ENCODE measurements around the gene RBMS3. TPM values are rescaled to one million over a fixed set of nuclear protein-coding genes. Genes with fewer than 3 reads are reported as not detected.

Gene RBMS3
- total and polyA plus RNA-seq, 2 of the 13 experiments (the other 11 are each of a cell fraction or from before 2014, with no cell fraction given): not detected

- no peak overlapping the region for H3K4me3 ChIP-seq (replicated peaks in 1 of 3; ENCODE audit: insufficient read depth in 1 of 3, low read depth in 2 of 3, low read length in 3 of 3)
- H3K36me3 ChIP-seq (replicated peaks in 1 of 2; ENCODE audit: control insufficient read depth in 1 of 2, insufficient read depth in 2 of 2, low read length in 2 of 2): no peaks in the 10 kb centered on the region
- no peaks in the 10 kb centered on the region for H3K27me3 ChIP-seq (ENCODE audit: control insufficient read depth in 1 of 2, insufficient read depth in 2 of 2, low read length in 2 of 2)
- in situ Hi-C loops (cut with HindIII; ENCODE audit: extremely low pct_ligation_motif_present, low pct_unique_long_range_greater_than_20kb): no loop called here
- no peaks in the 10 kb centered on the region for H3K9me3 ChIP-seq (ENCODE audit: low read length)
- FAIRE-seq (no peak), ATAC-seq (no peak), DNase-seq (ENCODE audit: low spot score) (no peak)
- BruUV-seq (replicated peaks): no TSS peak
- H3K79me2 ChIP-seq (ENCODE audit: insufficient read depth, low read length): no peaks in the 10 kb centered on the region
- CTCF ChIA-PET (ENCODE audit: low intra/inter-chr PET ratio, low total read pairs): no interaction called here
- no peaks in the 10 kb centered on the region for H3K4me1 ChIP-seq (ENCODE audit: insufficient read depth, low read length)
- no peaks in the 10 kb centered on the region for H4K20me1 ChIP-seq (ENCODE audit: insufficient read depth, low read length)
- no peak overlapping the region for H3K27ac ChIP-seq (ENCODE audit: extremely low read length, insufficient read depth, low read length)
- intact Hi-C loops (cut with micrococcal nuclease; ENCODE audit: unreplicated experiment): no loop called here
- H3K4me2 ChIP-seq (ENCODE audit: low read depth, low read length): no peak overlapping the region
- no peak overlapping the region for H2AFZ ChIP-seq (ENCODE audit: low read length)
- no peak for TF ChIP-seq ZNF10 (CRISPR knock-in tag; IDR thresholded peaks at IDR 0.05; ENCODE audit: borderline replicate concordance, low read depth)
- no peak for TF ChIP-seq ZNF143 (CRISPR knock-in tag; IDR thresholded peaks at IDR 0.05)
- no peak for TF ChIP-seq ZSCAN20 (CRISPR knock-in tag; IDR thresholded peaks at IDR 0.05; ENCODE audit: borderline replicate concordance)
- TF ChIP-seq ZNF550 (CRISPR knock-in tag; IDR thresholded peaks at IDR 0.05; ENCODE audit: borderline replicate concordance): no peak
- TF ChIP-seq HNF4G (IDR thresholded peaks at IDR 0.05; ENCODE audit: borderline replicate concordance, low read depth, low read length): no peak
- TF ChIP-seq HNF4G (CRISPR knock-in tag; IDR thresholded peaks at IDR 0.05; ENCODE audit: borderline replicate concordance, low read depth): no peak
- no peak for TF ChIP-seq XRCC5 (optimal IDR thresholded peaks at IDR 0.05; ENCODE audit: low read length)
- TF ChIP-seq ZBTB1 (CRISPR knock-in tag; IDR thresholded peaks at IDR 0.05; ENCODE audit: borderline replicate concordance): no peak
- POLR2A ChIA-PET: no interaction called here
- no peak overlapping the region for H3K9ac ChIP-seq (ENCODE audit: insufficient read depth, low read depth, low read length)
Observed at GRCh38 chr3:29827756-29828155, 546.9 kb downstream of the RBMS3 start.

- Histone ChIP-seq H3K27me3 (ENCODE audit: control insufficient read depth in 1 of 2, insufficient read depth in 2 of 2, low read length in 2 of 2) (no peaks in the 10 kb centered on the region), H3K4me3 (replicated peaks in 1 of 3; ENCODE audit: insufficient read depth in 1 of 3, low read depth in 2 of 3, low read length in 3 of 3) (no peak overlapping the region), H3K9ac (ENCODE audit: insufficient read depth, low read depth, low read length) (no peak overlapping the region), H2AFZ (ENCODE audit: low read length) (no peak overlapping the region), H3K36me3 (replicated peaks in 1 of 2; ENCODE audit: control insufficient read depth in 1 of 2, insufficient read depth in 2 of 2, low read length in 2 of 2) (no peaks in the 10 kb centered on the region), H3K27ac (ENCODE audit: extremely low read length, insufficient read depth, low read length) (no peak overlapping the region), H3K4me1 (ENCODE audit: insufficient read depth, low read length) (no peaks in the 10 kb centered on the region), H4K20me1 (ENCODE audit: insufficient read depth, low read length) (no peaks in the 10 kb centered on the region), H3K4me2 (ENCODE audit: low read depth, low read length) (no peak overlapping the region), H3K9me3 (ENCODE audit: low read length) (no peaks in the 10 kb centered on the region), H3K79me2 (ENCODE audit: insufficient read depth, low read length) (no peaks in the 10 kb centered on the region)
- in situ Hi-C loops (cut with HindIII; ENCODE audit: extremely low pct_ligation_motif_present, low pct_unique_long_range_greater_than_20kb): no loop called here
- DNase-seq (ENCODE audit: low spot score) (no peak), FAIRE-seq (no peak), ATAC-seq (no peak)
- POLR2A ChIA-PET: no interaction called here
- CTCF ChIA-PET (ENCODE audit: low intra/inter-chr PET ratio, low total read pairs): no interaction called here
- TF ChIP-seq ZNF547 (CRISPR knock-in tag; IDR thresholded peaks at IDR 0.05) (no peak), SP5 (CRISPR knock-in tag; IDR thresholded peaks at IDR 0.05; ENCODE audit: borderline replicate concordance, low read depth) (no peak), CEBPB (IDR thresholded peaks at IDR 0.05; ENCODE audit: borderline replicate concordance, low read depth, low read length) (peak; percentile 17; the same call in 1 of the 2 replicates), ZNF792 (CRISPR knock-in tag; IDR thresholded peaks at IDR 0.05) (no peak)
- intact Hi-C loops (cut with micrococcal nuclease; ENCODE audit: unreplicated experiment): no loop called here
- 3% methylated on average over 3 of the region's 3 CpGs for WGBS (ENCODE audit: low lambda C conversion rate)
- no TSS peak for BruUV-seq (replicated peaks)
Observed at GRCh38 chr3:29829340-29829739, 548.5 kb downstream of the RBMS3 start.
